GDM1 (cell line): Measurements from ENCODE around the gene METTL25B.
A peak's percentile ranks its signal among the peaks of the same experiment; 100 is the strongest.

Experiments
- DNase-seq: peaks from one replicate; lab custom pipeline; 2025; lab: John Stamatoyannopoulos, UW

Gene METTL25B

DNA sequence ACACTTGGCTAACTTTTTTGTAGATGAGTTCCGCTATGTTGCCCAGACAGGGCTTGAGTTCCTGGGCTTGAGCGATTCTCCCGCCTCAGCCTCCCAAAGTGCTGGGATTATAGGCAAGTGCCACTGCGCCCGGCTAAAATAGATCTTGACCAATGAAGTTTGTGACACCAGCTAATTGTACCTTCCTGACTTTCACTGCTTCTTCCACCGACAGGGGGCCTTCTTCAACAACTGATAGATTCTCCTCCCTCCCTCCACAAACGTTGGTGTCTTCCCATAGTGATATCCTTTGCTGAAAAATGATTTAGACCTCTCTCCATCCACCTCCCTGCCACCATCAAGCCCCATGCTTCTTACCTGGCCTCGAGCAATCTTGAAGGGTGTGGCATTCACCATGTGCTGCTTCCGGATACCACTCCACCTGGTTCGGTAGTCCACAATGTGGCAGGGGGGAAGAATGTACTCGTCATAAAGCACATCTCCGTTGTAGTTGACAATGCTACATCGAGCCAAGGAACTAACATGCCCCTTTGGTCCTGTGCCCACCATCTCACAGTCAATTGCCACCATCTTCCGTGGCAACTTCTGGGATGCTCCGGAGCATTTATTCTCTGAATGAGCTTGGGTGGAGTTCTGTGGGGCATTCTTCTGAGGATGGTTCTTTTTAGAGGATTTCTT is 1.6 kb upstream of the METTL25B start:
- DNase-seq = peak; percentile 20

GRCh38 chr1:156727492-156727891 is 777 bp upstream of the METTL25B start:
- DNase-seq = no peak

DNA sequence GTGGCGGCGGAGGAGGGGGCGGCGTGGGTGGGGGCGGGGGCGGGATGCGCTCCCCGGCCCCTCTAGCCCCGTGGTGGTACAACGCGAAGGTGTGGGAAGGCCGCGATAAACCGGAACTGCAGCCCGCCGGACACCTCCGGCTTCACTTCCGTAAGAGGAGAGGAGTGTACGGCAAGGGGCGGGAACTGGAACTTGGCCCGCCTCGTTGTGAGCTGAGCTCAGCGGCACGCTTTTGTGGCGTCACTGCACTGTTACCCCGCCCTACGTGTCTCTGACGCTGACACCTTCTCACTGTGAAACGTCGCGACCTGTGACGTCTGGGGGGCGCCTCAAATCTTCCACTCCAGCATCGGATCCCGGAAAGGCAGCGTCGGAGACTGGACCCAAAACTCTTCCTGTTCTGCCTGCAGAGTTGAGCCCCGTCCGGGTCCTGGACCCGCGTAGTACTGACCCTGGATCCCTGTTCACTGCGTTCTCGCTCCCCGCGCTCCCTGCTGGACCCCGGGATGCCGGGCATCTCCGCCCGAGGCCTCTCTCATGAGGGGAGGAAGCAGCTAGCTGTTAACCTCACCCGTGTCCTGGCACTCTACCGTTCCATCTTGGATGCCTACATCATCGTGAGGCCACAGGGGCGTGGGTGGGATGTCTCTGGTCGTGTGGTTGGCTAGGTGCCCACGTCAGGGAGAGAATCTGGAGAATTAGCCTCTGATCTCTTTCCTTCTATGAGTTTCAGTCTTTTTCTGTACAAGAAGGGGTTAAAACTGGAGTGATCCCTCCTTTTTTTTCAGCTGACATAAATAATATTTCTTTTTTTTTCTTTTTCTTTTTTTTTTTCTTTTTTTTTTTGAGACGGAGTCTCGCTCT is 562 bp downstream of the METTL25B start, which contains the start of gene ISG20L2:
ISG20L2 (minus strand) TSS at position 168 of the 864 bp plus-strand sequence. CDS start 1,114 bp downstream, outside the sequence.
- DNase-seq = peak; percentile 97

GRCh38 chr1:156733989-156734584 is 5.8 kb downstream of the METTL25B start:
- no peak for DNase-seq

DNA sequence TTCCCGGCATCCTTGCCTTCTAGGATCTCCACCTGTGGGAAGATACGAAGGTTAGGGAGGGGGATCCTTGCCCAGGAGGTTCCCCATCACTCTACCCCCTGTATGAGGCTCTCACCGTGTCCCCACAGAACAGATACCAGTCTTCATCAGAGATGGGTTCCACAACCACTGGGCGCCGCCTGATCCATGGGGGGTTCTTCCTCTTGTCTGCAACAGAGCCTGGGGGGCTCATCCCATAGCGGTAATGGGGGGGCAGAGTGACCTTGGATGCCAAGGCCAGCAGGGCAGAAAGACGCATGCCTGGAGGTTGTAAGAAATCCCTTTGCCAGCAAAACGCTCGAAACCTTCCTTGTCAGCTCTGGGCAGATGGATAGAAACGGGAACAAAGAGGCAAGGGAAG is 10.1 kb downstream of the METTL25B start:
- DNase-seq = no peak

GRCh38 chr1:156738916-156739315 is 10.6 kb downstream of the METTL25B start:
- no peak for DNase-seq

- peak; percentile 31 for DNase-seq
These were observed 12.0 kb downstream of the METTL25B start for GRCh38 chr1:156740237-156740740.

DNA sequence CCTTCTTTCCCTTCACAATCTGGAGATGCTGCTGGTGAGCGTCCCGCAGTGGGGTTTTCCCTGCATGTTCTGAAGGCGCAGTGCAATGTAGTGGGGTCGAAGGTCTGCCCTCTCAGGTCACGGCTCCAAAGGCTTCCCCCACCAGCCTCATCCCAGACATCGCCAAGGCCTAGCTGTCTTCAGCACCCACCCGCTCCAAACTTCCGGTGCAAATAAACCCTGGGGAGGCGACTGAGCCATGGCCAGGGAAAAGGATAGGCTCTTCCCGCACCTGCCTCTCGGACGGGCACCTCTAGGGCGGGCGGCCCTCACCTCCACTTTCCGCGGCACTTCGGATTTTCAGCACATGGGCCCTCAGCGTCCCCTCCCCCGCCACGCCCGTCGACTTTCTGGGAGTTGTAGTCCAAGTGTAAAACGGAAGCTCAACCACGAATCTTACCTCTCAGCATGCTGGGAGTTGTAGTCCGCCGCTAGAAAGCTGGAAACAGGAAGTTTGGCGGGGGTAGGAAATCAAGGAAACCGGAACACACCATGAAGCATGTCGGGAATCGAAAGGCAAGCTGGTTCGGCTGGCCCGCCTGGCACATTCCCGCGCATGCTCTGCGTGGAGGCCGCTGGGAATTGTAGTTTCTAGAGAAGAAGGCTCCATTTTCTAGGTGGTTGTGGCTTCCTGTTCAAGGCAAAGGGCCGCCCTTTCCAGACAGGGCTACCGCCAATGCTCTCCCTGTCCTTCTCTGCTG is 12.6 kb downstream of the METTL25B start, which contains the start of gene MRPL24:
MRPL24 (minus strand) TSS at position 348 of the 740 bp plus-strand sequence. CDS start 2,384 bp downstream, outside the sequence.
- peak; percentile 99 for DNase-seq

DNA sequence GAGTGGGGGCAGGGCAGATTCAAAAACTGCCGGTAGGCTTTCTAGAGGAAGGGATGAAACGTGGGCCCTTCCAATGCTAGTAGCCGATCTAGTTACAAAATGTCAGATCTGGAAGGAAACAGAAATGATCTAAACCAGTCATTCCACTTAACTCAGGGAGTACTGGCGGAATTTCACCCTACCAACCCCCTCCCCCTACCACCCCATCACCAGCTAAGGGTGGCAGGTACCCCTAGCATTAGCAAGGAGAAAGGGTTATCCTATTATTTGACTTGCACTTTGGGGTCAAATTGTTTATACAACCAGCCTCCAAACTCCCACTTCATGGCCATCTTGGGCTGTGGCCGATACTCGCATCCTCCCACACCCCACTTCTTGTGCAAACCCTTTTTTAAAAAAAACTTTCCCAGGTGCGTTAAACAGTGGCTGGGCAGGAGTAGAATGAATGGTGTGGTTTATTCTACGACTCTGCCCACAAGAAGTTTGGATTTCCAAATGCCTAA is 13.3 kb downstream of the METTL25B start:
- DNase-seq = no peak

GRCh38 chr1:156742017-156742416 is 13.7 kb downstream of the METTL25B start:
- no peak for DNase-seq

DNA sequence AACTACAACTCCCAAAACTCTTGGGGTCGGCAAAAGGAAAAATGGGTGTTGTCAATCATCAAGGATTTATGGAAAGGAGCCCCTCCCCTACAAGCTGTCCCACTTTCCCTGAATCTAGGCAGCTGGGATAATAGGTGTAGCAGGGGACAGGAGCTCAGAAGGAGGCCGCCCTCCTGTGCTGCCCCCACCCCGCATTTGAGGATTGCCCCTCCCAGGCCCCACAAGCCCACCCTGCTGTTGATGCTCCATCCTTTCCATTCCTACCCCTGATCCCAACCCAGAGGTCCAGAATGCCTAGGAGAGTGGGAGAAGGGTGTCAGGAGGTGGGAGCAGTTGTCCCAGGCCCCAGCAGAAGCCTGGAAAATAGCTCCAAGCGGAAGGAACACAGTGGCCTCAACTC is 14.5 kb downstream of the METTL25B start:
- DNase-seq = no peak

DNA sequence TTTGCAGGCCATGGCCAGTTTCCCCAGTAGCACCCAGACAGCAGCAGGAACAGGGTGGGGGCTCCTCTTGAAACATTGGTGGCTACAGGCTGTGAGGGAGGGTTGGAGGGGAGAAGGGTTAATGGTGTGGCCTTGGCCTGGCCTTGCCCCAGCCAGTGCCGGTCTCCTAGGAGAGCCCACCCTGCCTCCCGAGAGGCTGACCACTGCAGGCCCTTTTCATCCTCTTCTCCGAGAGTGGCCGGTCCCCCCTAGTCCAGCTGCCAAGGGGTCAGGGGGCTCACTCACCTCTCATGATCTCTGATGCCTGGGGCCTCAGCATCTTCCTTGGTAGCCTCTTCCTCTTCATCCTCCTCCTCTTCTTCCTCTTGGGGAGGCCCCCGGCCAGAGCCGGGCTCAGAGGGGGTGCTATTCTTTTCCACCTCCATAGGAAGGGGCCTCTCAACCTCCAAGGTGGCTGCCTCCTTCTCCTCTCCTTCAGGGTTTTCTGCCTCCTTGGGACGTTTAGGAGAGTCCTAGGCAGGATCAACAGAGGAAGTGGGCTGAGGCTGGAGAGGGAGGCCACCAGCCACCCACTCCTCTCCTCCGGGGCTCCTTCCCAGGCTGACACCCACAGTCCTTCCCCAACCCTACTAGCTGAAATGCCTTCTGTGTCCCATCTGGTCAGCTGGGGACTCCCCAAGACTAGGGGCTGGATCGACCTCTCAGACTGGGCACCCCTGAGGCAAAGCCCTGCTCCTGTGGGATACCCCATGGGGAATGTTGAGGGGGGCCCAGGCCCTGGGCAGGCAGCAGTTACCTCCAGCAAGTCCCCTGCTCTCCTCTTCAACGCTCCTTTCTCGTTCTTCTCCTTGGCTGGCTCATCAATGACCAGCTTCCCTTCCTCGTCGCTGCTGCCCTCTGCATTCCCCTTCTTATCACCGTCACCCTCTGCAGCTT is 15.4 kb downstream of the METTL25B start:
- no peak for DNase-seq

GRCh38 chr1:156744344-156744743 is 16.1 kb downstream of the METTL25B start:
- DNase-seq = no peak

- peak; percentile 6 for DNase-seq
These were observed 16.6 kb downstream of the METTL25B start for GRCh38 chr1:156744786-156745419.

DNA sequence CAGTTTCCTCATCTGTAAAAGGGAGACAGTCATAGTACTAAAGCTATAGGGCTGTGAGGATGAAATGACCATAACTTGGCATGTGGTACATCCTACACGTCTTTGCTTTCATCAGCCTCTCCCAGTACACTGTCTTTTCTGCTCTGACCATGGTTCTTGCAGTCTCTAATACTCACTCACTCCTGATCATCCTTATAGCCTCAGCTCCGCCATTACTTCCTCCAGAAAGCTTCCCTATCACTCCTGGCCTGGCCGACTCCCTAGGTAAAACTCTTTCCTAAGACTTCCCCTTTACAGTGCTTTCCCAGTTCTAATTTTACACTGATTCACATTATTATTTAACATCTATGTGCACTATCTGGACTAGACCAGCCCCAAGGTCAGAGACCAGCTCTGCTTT is 17.6 kb downstream of the METTL25B start:
- DNase-seq = no peak

DNA sequence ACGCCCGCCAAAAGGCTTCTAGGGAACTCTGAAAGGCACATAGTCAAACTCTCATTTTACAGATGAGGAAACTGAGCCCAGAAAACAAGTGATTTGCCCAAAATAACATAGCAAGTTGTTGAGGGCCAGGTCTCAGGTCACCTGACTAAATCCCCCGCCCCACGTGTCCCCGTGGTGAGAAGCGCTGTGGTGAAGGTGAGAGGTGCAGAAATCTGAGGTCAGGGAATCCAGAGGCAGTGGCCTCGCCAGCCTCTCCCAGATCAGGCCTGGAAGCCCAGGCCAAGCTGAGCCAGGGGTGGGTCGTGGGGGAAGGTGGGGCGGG is 18.1 kb downstream of the METTL25B start:
- DNase-seq = no peak

GRCh38 chr1:156746728-156747631 is 18.7 kb downstream of the METTL25B start:
- peak; percentile 40 for DNase-seq

GRCh38 chr1:156747742-156748669 is 19.7 kb downstream of the METTL25B start:
- no peak for DNase-seq
